ENCODE data around the gene ANKS1B.

DNA sequence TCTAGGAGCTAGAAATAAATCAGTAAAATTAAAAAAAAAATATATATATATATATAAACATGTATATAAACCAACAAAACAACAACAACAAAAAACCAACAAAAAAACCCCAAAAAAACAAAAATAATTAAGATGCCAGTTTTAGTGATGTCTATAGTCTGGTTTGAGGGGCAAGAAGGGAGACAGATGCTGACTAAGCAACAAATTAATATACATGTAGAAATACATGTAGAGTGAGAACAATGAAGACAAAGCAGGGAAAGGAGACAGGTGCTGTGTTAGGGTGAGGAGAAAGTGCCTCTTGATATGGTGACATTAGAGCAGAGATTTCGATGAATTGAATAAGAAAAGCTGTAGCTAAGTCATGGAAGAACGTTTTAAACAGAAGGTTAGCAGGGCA lies 861.8 kb downstream of the ANKS1B start:
- TF ChIP-seq, protein P1, sequence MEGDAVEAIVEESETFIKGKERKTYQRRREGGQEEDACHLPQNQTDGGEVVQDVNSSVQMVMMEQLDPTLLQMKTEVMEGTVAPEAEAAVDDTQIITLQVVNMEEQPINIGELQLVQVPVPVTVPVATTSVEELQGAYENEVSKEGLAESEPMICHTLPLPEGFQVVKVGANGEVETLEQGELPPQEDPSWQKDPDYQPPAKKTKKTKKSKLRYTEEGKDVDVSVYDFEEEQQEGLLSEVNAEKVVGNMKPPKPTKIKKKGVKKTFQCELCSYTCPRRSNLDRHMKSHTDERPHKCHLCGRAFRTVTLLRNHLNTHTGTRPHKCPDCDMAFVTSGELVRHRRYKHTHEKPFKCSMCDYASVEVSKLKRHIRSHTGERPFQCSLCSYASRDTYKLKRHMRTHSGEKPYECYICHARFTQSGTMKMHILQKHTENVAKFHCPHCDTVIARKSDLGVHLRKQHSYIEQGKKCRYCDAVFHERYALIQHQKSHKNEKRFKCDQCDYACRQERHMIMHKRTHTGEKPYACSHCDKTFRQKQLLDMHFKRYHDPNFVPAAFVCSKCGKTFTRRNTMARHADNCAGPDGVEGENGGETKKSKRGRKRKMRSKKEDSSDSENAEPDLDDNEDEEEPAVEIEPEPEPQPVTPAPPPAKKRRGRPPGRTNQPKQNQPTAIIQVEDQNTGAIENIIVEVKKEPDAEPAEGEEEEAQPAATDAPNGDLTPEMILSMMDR (IDR thresholded peaks at IDR 0.05; ENCODE audit: insufficient read depth, low read depth, low read length), result no peak
- TF ChIP-seq EZH2 (IDR thresholded peaks at IDR 0.05; ENCODE audit: insufficient read depth, low read length), result no peak
